ENCODE measurements around the gene CAMTA1.

CAMTA1 gene

DNA sequence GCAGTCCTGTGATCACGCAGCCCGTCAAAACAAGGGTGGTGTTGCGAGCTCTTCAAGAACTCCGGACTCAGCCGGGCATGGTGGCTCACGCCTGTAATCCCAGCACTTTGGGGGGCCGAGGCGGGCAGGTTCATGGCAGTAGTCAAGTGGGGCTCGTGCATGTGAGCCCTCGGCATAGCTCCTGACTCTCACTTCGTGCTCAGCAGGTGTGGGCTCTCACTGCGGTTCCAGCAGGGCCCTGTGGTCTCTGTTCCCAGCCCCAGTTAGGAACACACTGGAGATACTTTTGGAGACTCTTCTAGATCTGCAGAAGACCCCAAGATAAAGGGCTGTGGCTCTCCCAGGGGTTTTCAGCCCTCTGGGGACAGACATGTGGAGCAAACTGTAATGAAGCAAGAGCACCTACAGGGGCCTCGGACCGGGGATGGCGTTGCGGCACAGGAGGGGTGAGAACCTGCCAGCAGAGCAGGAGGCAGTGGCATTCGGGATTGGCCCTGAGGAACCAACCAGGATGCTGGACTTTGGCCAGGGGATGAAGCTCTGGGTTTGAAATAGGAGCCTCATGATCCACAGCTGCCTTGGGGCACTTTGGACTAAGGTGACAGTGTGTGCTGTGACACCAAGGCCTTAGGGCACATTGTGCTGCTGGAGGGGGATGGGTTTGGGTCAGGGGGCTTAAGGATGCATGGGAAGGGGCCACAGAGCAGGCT is 443.2 kb downstream of the CAMTA1 start:
- ChIA-PET POLR2A (no interaction called here), CTCF (interaction anchor here (1.1 kb wide), 1 partner anchor 186 kb away, joined by 3 read pairs; no protein-coding TSS in a partner anchor)
- Histone ChIP-seq H3K36me3 (ENCODE audit: control insufficient read depth in 2 of 2, insufficient read depth in 1 of 2, low read length in 2 of 2) (no peaks in the 10 kb centered on the region), H3K9me3 (ENCODE audit: control insufficient read depth, insufficient read depth, low read depth, low read length) (no peaks in the 10 kb centered on the region), H3K4me1 (ENCODE audit: control insufficient read depth, insufficient read depth, low read length) (no peaks in the 10 kb centered on the region), H3K4me3 (ENCODE audit: low read depth, low read length) (no peak overlapping the region), H3K27ac (ENCODE audit: extremely low read depth, low read depth, low read length) (no peak overlapping the region)
- no peak for TF ChIP-seq MZF1 (tag by site-specific recombination; IDR thresholded peaks at IDR 0.05; ENCODE audit: borderline replicate concordance)
- TF ChIP-seq HOXC10 (CRISPR knock-in tag; IDR thresholded peaks at IDR 0.05) = no peak
- TF ChIP-seq, protein P1, sequence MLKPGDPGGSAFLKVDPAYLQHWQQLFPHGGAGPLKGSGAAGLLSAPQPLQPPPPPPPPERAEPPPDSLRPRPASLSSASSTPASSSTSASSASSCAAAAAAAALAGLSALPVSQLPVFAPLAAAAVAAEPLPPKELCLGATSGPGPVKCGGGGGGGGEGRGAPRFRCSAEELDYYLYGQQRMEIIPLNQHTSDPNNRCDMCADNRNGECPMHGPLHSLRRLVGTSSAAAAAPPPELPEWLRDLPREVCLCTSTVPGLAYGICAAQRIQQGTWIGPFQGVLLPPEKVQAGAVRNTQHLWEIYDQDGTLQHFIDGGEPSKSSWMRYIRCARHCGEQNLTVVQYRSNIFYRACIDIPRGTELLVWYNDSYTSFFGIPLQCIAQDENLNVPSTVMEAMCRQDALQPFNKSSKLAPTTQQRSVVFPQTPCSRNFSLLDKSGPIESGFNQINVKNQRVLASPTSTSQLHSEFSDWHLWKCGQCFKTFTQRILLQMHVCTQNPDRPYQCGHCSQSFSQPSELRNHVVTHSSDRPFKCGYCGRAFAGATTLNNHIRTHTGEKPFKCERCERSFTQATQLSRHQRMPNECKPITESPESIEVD (tag by site-specific recombination; IDR thresholded peaks at IDR 0.05) = no peak
- no peak for TF ChIP-seq ZNF174 (tag by site-specific recombination; IDR thresholded peaks at IDR 0.05)
- TF ChIP-seq ZNF354C (tag by site-specific recombination; IDR thresholded peaks at IDR 0.05; ENCODE audit: borderline replicate concordance, low read depth) = no peak
- no peak for TF ChIP-seq GLIS1 (tag by site-specific recombination; IDR thresholded peaks at IDR 0.05)
- TF ChIP-seq ZNF366 (tag by site-specific recombination; conservative IDR thresholded peaks at IDR 0.05) = no peak
- TF ChIP-seq, protein P2, sequence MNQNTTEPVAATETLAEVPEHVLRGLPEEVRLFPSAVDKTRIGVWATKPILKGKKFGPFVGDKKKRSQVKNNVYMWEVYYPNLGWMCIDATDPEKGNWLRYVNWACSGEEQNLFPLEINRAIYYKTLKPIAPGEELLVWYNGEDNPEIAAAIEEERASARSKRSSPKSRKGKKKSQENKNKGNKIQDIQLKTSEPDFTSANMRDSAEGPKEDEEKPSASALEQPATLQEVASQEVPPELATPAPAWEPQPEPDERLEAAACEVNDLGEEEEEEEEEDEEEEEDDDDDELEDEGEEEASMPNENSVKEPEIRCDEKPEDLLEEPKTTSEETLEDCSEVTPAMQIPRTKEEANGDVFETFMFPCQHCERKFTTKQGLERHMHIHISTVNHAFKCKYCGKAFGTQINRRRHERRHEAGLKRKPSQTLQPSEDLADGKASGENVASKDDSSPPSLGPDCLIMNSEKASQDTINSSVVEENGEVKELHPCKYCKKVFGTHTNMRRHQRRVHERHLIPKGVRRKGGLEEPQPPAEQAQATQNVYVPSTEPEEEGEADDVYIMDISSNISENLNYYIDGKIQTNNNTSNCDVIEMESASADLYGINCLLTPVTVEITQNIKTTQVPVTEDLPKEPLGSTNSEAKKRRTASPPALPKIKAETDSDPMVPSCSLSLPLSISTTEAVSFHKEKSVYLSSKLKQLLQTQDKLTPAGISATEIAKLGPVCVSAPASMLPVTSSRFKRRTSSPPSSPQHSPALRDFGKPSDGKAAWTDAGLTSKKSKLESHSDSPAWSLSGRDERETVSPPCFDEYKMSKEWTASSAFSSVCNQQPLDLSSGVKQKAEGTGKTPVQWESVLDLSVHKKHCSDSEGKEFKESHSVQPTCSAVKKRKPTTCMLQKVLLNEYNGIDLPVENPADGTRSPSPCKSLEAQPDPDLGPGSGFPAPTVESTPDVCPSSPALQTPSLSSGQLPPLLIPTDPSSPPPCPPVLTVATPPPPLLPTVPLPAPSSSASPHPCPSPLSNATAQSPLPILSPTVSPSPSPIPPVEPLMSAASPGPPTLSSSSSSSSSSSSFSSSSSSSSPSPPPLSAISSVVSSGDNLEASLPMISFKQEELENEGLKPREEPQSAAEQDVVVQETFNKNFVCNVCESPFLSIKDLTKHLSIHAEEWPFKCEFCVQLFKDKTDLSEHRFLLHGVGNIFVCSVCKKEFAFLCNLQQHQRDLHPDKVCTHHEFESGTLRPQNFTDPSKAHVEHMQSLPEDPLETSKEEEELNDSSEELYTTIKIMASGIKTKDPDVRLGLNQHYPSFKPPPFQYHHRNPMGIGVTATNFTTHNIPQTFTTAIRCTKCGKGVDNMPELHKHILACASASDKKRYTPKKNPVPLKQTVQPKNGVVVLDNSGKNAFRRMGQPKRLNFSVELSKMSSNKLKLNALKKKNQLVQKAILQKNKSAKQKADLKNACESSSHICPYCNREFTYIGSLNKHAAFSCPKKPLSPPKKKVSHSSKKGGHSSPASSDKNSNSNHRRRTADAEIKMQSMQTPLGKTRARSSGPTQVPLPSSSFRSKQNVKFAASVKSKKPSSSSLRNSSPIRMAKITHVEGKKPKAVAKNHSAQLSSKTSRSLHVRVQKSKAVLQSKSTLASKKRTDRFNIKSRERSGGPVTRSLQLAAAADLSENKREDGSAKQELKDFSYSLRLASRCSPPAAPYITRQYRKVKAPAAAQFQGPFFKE (tag by site-specific recombination; IDR thresholded peaks at IDR 0.05; ENCODE audit: borderline replicate concordance) = no peak
- TF ChIP-seq ZNF830 (tag by site-specific recombination; IDR thresholded peaks at IDR 0.05; ENCODE audit: low read depth) = no peak
- TF ChIP-seq MYNN (tag by site-specific recombination; IDR thresholded peaks at IDR 0.05; ENCODE audit: borderline replicate concordance) = no peak
- no peak for TF ChIP-seq ZNF202 (tag by site-specific recombination; IDR thresholded peaks at IDR 0.05; ENCODE audit: borderline replicate concordance)
- no peak for TF ChIP-seq ZNF140 (tag by site-specific recombination; IDR thresholded peaks at IDR 0.05)
- TF ChIP-seq, protein P3, sequence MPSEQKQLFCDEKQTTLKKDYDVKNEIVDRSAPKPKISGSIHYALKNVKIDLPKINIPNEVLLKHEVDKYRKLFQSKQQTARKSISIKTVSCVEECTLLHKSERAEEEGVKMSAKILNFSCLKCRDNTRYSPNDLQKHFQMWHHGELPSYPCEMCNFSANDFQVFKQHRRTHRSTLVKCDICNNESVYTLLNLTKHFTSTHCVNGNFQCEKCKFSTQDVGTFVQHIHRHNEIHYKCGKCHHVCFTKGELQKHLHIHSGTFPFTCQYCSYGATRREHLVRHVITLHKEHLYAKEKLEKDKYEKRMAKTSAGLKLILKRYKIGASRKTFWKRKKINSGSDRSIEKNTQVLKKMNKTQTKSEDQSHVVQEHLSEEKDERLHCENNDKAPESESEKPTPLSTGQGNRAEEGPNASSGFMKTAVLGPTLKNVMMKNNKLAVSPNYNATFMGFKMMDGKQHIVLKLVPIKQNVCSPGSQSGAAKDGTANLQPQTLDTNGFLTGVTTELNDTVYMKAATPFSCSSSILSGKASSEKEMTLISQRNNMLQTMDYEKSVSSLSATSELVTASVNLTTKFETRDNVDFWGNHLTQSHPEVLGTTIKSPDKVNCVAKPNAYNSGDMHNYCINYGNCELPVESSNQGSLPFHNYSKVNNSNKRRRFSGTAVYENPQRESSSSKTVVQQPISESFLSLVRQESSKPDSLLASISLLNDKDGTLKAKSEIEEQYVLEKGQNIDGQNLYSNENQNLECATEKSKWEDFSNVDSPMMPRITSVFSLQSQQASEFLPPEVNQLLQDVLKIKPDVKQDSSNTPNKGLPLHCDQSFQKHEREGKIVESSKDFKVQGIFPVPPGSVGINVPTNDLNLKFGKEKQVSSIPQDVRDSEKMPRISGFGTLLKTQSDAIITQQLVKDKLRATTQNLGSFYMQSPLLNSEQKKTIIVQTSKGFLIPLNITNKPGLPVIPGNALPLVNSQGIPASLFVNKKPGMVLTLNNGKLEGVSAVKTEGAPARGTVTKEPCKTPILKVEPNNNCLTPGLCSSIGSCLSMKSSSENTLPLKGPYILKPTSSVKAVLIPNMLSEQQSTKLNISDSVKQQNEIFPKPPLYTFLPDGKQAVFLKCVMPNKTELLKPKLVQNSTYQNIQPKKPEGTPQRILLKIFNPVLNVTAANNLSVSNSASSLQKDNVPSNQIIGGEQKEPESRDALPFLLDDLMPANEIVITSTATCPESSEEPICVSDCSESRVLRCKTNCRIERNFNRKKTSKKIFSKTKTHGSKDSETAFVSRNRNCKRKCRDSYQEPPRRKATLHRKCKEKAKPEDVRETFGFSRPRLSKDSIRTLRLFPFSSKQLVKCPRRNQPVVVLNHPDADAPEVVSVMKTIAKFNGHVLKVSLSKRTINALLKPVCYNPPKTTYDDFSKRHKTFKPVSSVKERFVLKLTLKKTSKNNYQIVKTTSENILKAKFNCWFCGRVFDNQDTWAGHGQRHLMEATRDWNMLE (tag by site-specific recombination; conservative IDR thresholded peaks at IDR 0.05; ENCODE audit: low read depth) = no peak
- TF ChIP-seq, protein P4, sequence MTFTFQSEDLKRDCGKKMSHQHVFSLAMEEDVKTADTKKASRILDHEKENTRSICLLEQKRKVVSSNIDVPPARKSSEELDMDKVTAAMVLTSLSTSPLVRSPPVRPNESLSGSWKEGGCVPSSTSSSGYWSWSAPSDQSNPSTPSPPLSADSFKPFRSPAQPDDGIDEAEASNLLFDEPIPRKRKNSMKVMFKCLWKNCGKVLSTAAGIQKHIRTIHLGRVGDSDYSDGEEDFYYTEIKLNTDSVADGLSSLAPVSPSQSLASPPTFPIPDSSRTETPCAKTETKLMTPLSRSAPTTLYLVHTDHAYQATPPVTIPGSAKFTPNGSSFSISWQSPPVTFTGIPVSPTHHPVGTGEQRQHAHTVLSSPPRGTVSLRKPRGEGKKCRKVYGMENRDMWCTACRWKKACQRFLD (tag by site-specific recombination; IDR thresholded peaks at IDR 0.05) = no peak
- TF ChIP-seq ZBTB1 (tag by site-specific recombination; IDR thresholded peaks at IDR 0.05) = no peak
- no peak for TF ChIP-seq ZBTB48 (tag by site-specific recombination; IDR thresholded peaks at IDR 0.05)
- TF ChIP-seq, protein P5, sequence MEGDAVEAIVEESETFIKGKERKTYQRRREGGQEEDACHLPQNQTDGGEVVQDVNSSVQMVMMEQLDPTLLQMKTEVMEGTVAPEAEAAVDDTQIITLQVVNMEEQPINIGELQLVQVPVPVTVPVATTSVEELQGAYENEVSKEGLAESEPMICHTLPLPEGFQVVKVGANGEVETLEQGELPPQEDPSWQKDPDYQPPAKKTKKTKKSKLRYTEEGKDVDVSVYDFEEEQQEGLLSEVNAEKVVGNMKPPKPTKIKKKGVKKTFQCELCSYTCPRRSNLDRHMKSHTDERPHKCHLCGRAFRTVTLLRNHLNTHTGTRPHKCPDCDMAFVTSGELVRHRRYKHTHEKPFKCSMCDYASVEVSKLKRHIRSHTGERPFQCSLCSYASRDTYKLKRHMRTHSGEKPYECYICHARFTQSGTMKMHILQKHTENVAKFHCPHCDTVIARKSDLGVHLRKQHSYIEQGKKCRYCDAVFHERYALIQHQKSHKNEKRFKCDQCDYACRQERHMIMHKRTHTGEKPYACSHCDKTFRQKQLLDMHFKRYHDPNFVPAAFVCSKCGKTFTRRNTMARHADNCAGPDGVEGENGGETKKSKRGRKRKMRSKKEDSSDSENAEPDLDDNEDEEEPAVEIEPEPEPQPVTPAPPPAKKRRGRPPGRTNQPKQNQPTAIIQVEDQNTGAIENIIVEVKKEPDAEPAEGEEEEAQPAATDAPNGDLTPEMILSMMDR (tag by site-specific recombination; IDR thresholded peaks at IDR 0.05) = no peak

All from HEK293 (cell line).